Measurements from ENCODE around the gene YBX1.
"Not testable (repeated sequence)": the region's sequence is repeated elsewhere in the genome, so short reads cannot be mapped to it uniquely, and the experiment has no call there.

Gene YBX1

DNA sequence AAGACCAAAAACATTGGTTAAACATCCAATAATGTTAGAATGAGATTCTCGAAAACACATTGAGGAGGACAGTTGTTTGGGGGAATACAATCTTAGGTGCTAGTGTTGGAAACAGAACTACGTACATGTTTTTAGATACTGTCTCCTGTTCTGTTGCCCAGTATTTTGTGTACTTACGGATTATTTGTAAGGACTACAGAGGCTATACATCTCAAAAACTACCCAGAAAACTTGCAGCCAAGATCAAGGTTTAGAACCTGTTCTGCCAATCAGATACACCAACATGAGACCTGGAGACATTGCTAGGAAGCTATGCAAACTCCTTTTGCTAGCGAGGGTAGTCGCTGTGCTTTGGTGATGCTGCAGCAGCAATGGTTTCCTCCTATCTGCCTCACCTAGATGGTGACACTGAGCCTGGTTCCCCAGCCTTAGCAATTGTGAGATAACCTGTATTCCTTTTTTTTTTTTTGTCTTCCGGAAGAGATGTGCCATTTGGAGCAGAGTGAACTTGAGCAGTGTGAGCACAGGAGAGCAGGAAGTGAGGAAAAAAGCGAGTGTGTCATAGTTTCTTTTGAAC is 21.8 kb downstream of the YBX1 start:
- peaks cover 92% of the 10 kb centered on the region for H3K36me3 ChIP-seq
- DNase-seq: no peak
- no peak overlapping the region for H3K4me3 ChIP-seq (ENCODE audit: low read depth, low read length)
- no peaks in the 10 kb centered on the region for H3K27me3 ChIP-seq (ENCODE audit: insufficient read depth, low read depth, severe bottlenecking)
- no peak overlapping the region for H3K27ac ChIP-seq
- no peaks in the 10 kb centered on the region for H3K9me3 ChIP-seq (ENCODE audit: severe bottlenecking)
- TF ChIP-seq, protein P1, sequence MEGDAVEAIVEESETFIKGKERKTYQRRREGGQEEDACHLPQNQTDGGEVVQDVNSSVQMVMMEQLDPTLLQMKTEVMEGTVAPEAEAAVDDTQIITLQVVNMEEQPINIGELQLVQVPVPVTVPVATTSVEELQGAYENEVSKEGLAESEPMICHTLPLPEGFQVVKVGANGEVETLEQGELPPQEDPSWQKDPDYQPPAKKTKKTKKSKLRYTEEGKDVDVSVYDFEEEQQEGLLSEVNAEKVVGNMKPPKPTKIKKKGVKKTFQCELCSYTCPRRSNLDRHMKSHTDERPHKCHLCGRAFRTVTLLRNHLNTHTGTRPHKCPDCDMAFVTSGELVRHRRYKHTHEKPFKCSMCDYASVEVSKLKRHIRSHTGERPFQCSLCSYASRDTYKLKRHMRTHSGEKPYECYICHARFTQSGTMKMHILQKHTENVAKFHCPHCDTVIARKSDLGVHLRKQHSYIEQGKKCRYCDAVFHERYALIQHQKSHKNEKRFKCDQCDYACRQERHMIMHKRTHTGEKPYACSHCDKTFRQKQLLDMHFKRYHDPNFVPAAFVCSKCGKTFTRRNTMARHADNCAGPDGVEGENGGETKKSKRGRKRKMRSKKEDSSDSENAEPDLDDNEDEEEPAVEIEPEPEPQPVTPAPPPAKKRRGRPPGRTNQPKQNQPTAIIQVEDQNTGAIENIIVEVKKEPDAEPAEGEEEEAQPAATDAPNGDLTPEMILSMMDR (IDR thresholded peaks at IDR 0.05; ENCODE audit: low read depth, low read length): no peak

DNA sequence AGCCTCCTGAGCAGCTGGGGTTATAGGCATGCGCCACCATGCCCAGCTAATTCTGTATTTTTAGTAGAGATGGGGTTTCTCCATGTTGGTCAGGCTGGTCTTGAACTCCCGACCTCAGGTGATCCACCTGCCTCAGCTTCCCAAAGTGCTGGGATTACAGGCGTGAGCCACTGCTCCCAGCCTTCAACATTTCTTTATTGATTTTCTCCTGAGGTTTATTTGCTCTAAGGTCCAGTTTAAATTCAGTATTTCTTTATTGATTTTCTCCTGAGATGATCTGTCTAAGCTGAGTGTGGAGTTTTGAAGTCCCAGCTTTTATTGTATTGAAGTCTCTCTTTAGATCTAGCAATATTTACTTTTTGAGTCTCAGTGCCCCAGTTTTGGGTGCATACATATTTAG is 30.6 kb downstream of the YBX1 start:
- not testable (repeated sequence) for H3K27ac ChIP-seq; H3K27me3 ChIP-seq (ENCODE audit: insufficient read depth, low read depth, severe bottlenecking); DNase-seq; H3K9me3 ChIP-seq (ENCODE audit: severe bottlenecking); H3K4me3 ChIP-seq (ENCODE audit: low read depth, low read length)
- peaks cover 57% of the 10 kb centered on the region for H3K36me3 ChIP-seq

DNA sequence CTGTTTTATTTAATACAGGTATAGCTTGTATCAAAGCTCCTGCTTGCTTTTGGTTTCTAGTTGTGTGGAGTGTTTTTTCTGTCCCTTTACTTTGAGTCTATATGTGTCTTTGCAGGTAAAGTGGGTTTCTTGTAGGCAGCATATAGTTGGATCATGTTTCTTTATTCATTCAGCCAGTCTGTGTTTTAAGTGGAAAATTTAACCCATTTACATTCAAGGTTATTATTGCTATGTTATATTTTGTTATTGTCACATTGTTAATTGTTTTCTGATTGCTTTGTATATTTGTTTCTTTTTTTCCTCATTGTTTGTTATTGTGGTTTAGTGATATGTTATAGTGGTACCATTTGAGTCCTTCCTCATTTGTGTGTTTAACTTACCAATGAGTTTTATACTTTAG is 31.1 kb downstream of the YBX1 start:
- TF ChIP-seq, protein P1 (IDR thresholded peaks at IDR 0.05; ENCODE audit: low read depth, low read length): no peak
- H3K27me3 ChIP-seq (ENCODE audit: insufficient read depth, low read depth, severe bottlenecking): no peaks in the 10 kb centered on the region
- no peak overlapping the region for H3K27ac ChIP-seq
- DNase-seq: no peak
- no peak overlapping the region for H3K4me3 ChIP-seq (ENCODE audit: low read depth, low read length)
- H3K36me3 ChIP-seq: peaks cover 57% of the 10 kb centered on the region
- no peaks in the 10 kb centered on the region for H3K9me3 ChIP-seq (ENCODE audit: severe bottlenecking)

DNA sequence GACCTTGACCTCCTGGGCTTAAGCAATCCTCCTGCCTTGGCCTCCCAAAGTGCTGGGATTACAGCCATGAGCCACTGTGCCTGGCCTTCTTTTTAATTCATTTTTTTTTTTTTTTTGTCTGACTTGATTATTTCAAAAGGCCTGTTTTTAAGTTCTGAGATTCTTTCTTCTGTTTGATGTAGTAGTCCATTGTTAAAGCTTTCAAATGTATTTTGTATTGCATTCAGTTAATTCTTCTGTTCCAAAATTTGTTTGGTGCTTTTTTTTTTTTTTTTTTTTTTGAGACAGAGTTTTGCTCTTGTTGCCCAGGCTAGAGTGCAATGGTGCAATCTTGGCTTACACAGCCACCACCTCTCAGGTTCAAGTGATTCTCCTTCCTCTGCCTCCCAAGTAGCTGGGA is 32.2 kb downstream of the YBX1 start:
- not testable (repeated sequence) for H3K27me3 ChIP-seq (ENCODE audit: insufficient read depth, low read depth, severe bottlenecking); DNase-seq; H3K4me3 ChIP-seq (ENCODE audit: low read depth, low read length); H3K27ac ChIP-seq; H3K9me3 ChIP-seq (ENCODE audit: severe bottlenecking)
- H3K36me3 ChIP-seq: peaks cover 62% of the 10 kb centered on the region

DNA sequence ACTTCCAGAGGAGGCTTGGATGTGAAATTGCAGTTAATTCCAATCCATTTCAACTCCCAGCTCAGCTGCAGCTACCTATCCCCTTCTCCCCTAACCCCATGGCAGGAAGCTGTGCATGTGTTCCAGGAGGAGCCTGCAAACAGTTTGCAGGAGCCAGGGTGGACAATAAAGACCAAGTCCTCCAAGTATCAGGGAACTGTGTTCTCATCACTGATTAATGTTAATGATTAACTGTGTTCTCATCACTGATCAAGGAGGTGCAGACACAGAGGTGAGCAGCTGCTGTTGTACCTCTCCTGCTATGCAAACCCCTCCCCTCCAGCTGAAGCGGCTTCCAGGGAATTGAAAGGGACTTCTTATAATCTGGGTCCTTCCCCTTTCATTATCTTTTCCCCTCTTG is 38.6 kb downstream of the YBX1 start:
- peaks cover 19% of the 10 kb centered on the region for H3K36me3 ChIP-seq
- no peak overlapping the region for H3K27ac ChIP-seq
- DNase-seq: no peak
- H3K9me3 ChIP-seq (ENCODE audit: severe bottlenecking): no peaks in the 10 kb centered on the region
- no peak overlapping the region for H3K4me3 ChIP-seq (ENCODE audit: low read depth, low read length)
- H3K27me3 ChIP-seq (ENCODE audit: insufficient read depth, low read depth, severe bottlenecking): no peaks in the 10 kb centered on the region
- TF ChIP-seq, protein P1 (IDR thresholded peaks at IDR 0.05; ENCODE audit: low read depth, low read length): no peak

DNA sequence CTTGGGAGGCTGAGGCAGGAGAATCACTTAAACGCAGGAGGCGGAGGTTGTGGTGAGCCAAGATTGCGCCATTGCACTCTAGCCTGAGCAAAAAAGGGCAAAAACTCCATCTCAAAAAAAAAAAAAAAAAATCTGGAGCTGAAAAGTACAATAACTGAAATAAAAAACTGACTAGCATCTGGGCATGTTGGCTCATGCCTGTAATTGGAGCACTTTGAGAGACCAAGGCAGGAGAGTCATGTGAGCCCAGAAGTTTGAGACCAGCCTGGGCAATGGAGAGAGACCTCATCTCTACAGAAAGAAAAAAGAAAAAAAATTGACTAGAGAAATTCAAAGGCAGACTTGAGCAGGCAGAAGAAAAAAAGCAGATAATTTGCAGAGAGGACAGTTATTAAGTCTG is 39.7 kb downstream of the YBX1 start:
- DNase-seq: no peak
- peaks cover 16% of the 10 kb centered on the region for H3K36me3 ChIP-seq
- no peaks in the 10 kb centered on the region for H3K27me3 ChIP-seq (ENCODE audit: insufficient read depth, low read depth, severe bottlenecking)
- TF ChIP-seq, protein P1 (IDR thresholded peaks at IDR 0.05; ENCODE audit: low read depth, low read length): no peak
- H3K27ac ChIP-seq: no peak overlapping the region
- H3K4me3 ChIP-seq (ENCODE audit: low read depth, low read length): no peak overlapping the region
- no peaks in the 10 kb centered on the region for H3K9me3 ChIP-seq (ENCODE audit: severe bottlenecking)

DNA sequence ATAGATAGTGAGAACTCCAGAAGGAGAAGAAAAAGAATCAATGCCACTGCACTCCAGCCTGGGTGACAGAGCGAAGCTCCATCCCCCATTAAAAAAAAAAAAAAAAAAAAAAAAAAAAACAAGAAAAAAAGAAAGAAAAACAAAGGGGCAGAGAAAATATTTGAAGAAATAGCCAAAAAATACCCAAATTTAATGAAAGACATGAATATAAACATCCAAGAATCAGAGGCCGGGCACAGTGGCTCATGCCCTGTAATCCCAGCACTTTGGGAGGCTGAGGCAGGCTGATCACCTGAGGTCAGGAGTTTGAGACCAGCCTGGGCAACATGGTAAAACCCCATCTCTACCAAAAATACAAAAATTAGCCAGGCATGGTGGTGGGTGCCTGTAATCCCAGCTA is 40.2 kb downstream of the YBX1 start:
- H3K36me3 ChIP-seq: peaks cover 14% of the 10 kb centered on the region
- DNase-seq: not testable (repeated sequence)

More for the DNA sequence above, 40.2 kb downstream of the YBX1 start:
- H3K9me3 ChIP-seq (ENCODE audit: severe bottlenecking); H3K27me3 ChIP-seq (ENCODE audit: insufficient read depth, low read depth, severe bottlenecking); H3K27ac ChIP-seq; H3K4me3 ChIP-seq (ENCODE audit: low read depth, low read length): not testable (repeated sequence)
